H1 (cell line): ENCODE measurements around the gene SPEM1. TPM values are rescaled to one million over a fixed set of nuclear protein-coding genes. Genes with fewer than 3 reads are reported as not detected.

Experiments
- CTCF ChIA-PET: fragments of 300-600 bp; sonication (Branson Sonifier 250); formaldehyde crosslinking; loops from one replicate; lab custom pipeline; 2021; ENCODE audit not compliant: partially characterized antibody; lab: Charles Lee
- POLR2A ChIA-PET: fragments of 300-600 bp; sonication (Branson Sonifier 250); formaldehyde crosslinking; loops from one replicate; lab custom pipeline; 2021; ENCODE audit warnings: inconsistent platforms; ENCODE audit not compliant: partially characterized antibody; lab: Charles Lee
- DNase-seq, 2 experiments: peaks; one replicate each; pipeline versions ENCODE4 v3.0.0 to v3.0.0-alpha.2; 2010 to 2022; ENCODE audit warnings: low spot score in 2 of 2, low read depth in 1 of 2, mixed read lengths in 1 of 2
- FAIRE-seq: peaks from 2 replicates; lab custom pipeline; 2011; peaks lifted over from hg19 to GRCh38; lab: Jason Lieb, UNC
- H2AFZ ChIP-seq: 2 replicates; pipeline ENCODE4 v1.8.1; 2012; ENCODE audit warnings: low read length, inconsistent platforms
- H2AK5ac ChIP-seq: 2 replicates; pipeline ENCODE4 v1.6.1; 2013; ENCODE audit warnings: low read depth, low read length
- H2BK120ac ChIP-seq: replicated peaks from 2 replicates; pipeline ENCODE3; 2013; ENCODE audit warnings: low read depth, low read length, inconsistent platforms
- H2BK12ac ChIP-seq: 2 replicates; pipeline ENCODE4 v1.6.1; 2013; ENCODE audit warnings: low read depth, low read length
- H2BK15ac ChIP-seq: 2 replicates; pipeline ENCODE4 v1.6.1; 2013; ENCODE audit warnings: low read length
- H2BK20ac ChIP-seq: 2 replicates; pipeline ENCODE4 v1.6.1; 2013; ENCODE audit warnings: low read length
- H2BK5ac ChIP-seq: 2 replicates; pipeline ENCODE4 v1.6.1; 2013; ENCODE audit warnings: low read depth, low read length
- H3K14ac ChIP-seq: 2 replicates; pipeline ENCODE4 v1.6.1; 2013; ENCODE audit warnings: inconsistent platforms; ENCODE audit not compliant: insufficient read length
- H3K18ac ChIP-seq: 2 replicates; pipeline ENCODE4 v1.6.1; 2013; ENCODE audit warnings: low read length; ENCODE audit errors: extremely low read depth
- H3K23ac ChIP-seq: 2 replicates; pipeline ENCODE4 v1.6.1; 2013; ENCODE audit warnings: inconsistent platforms; ENCODE audit not compliant: insufficient read length
- H3K23me2 ChIP-seq: 2 replicates; pipeline ENCODE4 v1.6.1; 2013; ENCODE audit warnings: low read depth, low read length
- H3K27ac ChIP-seq: 2 replicates; pipeline ENCODE4 v1.6.1; 2011; ENCODE audit warnings: low read depth, low read length, inconsistent platforms
- H3K27me3 ChIP-seq, 4 experiments: replicated peaks in 1 of 4; 1 replicate in 1 of 4; 2 replicates in 3 of 4; pipeline versions ENCODE4 v1.6.1 to v1.8.1; 2011 to 2013; ENCODE audit warnings: low read length in 3 of 4, mild to moderate bottlenecking in 3 of 4, inconsistent platforms in 2 of 4, mixed read lengths in 2 of 4, moderate library complexity in 1 of 4; ENCODE audit not compliant: control insufficient read depth in 3 of 4, insufficient read depth in 3 of 4; ENCODE audit errors: extremely low read depth in 1 of 4
- H3K36me3 ChIP-seq, 4 experiments: 2 replicates each; pipeline versions ENCODE4 v1.6.1 to v1.8.1; 2011 to 2013; ENCODE audit warnings: mild to moderate bottlenecking in 4 of 4, low read length in 3 of 4, moderate library complexity in 2 of 4, control low read depth in 1 of 4, inconsistent platforms in 1 of 4; ENCODE audit not compliant: insufficient read depth in 4 of 4, control insufficient read depth in 2 of 4
- H3K4ac ChIP-seq: replicated peaks from 2 replicates; pipeline ENCODE3; 2013; ENCODE audit warnings: low read length, low read depth, mixed read lengths, inconsistent platforms; ENCODE audit not compliant: insufficient read length
- H3K4me1 ChIP-seq, 4 experiments: replicated peaks in 1 of 4; 1 replicate in 1 of 4; 2 replicates in 3 of 4; pipeline versions ENCODE4 v1.6.1 to v1.8.1; 2011 to 2013; ENCODE audit warnings: low read length in 3 of 4, inconsistent platforms in 2 of 4, mixed read lengths in 1 of 4; ENCODE audit not compliant: insufficient read depth in 4 of 4, control insufficient read depth in 3 of 4
- H3K4me2 ChIP-seq, 2 experiments: 2 replicates each; pipeline versions ENCODE4 v1.6.1 to v1.8.1; 2011 to 2013; ENCODE audit warnings: low read depth in 2 of 2, low read length in 2 of 2, control low read depth in 1 of 2, inconsistent platforms in 1 of 2, mild to moderate bottlenecking in 1 of 2; ENCODE audit not compliant: insufficient read depth in 1 of 2
- H3K4me3 ChIP-seq, 4 experiments: fragments of 200-600, 300-600 bp in 1 of 4; sonication (generic), shearing (Covaris generic), sonication (Bioruptor Twin) in 1 of 4; 2 replicates each; pipeline versions ENCODE4 v1.5.1 to v1.8.1; 2011 to 2016; ENCODE audit warnings: low read length in 4 of 4, low read depth in 3 of 4, control low read depth in 2 of 4, inconsistent platforms in 2 of 4, mild to moderate bottlenecking in 2 of 4, mixed read lengths in 1 of 4, moderate library complexity in 1 of 4; ENCODE audit not compliant: insufficient read depth in 2 of 4; ENCODE audit errors: extremely low read depth in 1 of 4
- H3K56ac ChIP-seq: replicated peaks from 2 replicates; pipeline ENCODE3; 2013; ENCODE audit warnings: low read depth, mild to moderate bottlenecking, mixed read lengths, low read length, inconsistent platforms; ENCODE audit not compliant: insufficient read length
- H3K79me1 ChIP-seq: 2 replicates; pipeline ENCODE4 v1.6.1; 2013; ENCODE audit warnings: low read depth, low read length, control low read depth
- H3K79me2 ChIP-seq, 2 experiments: 2 replicates each; pipeline versions ENCODE4 v1.6.1 to v1.8.1; 2012 to 2013; ENCODE audit warnings: low read length in 2 of 2, mild to moderate bottlenecking in 2 of 2, inconsistent platforms in 1 of 2; ENCODE audit not compliant: insufficient read depth in 2 of 2, control insufficient read depth in 1 of 2
- H3K9ac ChIP-seq, 4 experiments: replicated peaks in 1 of 4; 1 replicate in 1 of 4; 2 replicates in 3 of 4; pipeline versions ENCODE4 v1.6.1 to v1.8.1; 2011 to 2013; ENCODE audit warnings: low read depth in 3 of 4, low read length in 3 of 4, control low read depth in 2 of 4, mild to moderate bottlenecking in 2 of 4, moderate library complexity in 2 of 4, inconsistent platforms in 1 of 4; ENCODE audit errors: extremely low read depth in 1 of 4
- H3K9me3 ChIP-seq, 2 experiments: 2 replicates each; pipeline versions ENCODE4 v1.6.1 to v1.8.1; 2012 to 2013; ENCODE audit warnings: mild to moderate bottlenecking in 2 of 2, moderate library complexity in 2 of 2, control low read depth in 1 of 2, inconsistent platforms in 1 of 2, low read depth in 1 of 2, low read length in 1 of 2, mixed read lengths in 1 of 2; ENCODE audit not compliant: insufficient read depth in 2 of 2
- H4K20me1 ChIP-seq, 2 experiments: replicated peaks in 1 of 2; 2 replicates each; pipeline versions ENCODE3 to v1.8.1; 2011 to 2013; ENCODE audit warnings: inconsistent platforms in 2 of 2, low read length in 2 of 2, mild to moderate bottlenecking in 1 of 2; ENCODE audit not compliant: insufficient read depth in 2 of 2, control insufficient read depth in 1 of 2
- H4K5ac ChIP-seq: 2 replicates; pipeline ENCODE4 v1.6.1; 2013; ENCODE audit warnings: low read length, low read depth, mixed read lengths, inconsistent platforms; ENCODE audit not compliant: insufficient read length
- H4K8ac ChIP-seq: 2 replicates; pipeline ENCODE4 v1.8.0; 2013; ENCODE audit warnings: mild to moderate bottlenecking, moderate library complexity, low read length, inconsistent platforms; ENCODE audit not compliant: insufficient read depth; ENCODE audit errors: extremely low read depth
- H4K91ac ChIP-seq: replicated peaks from 2 replicates; pipeline ENCODE3; 2013; ENCODE audit warnings: low read length, mixed read lengths, inconsistent platforms; ENCODE audit not compliant: insufficient read length
- ASH2L ChIP-seq: fragments of 200-600, 300-600 bp; sonication (generic); IDR thresholded peaks from one replicate; pipeline ENCODE4 v1.7.1; 2017; ENCODE audit warnings: low read length
- BCL11A ChIP-seq, 2 experiments: IDR thresholded peaks; one replicate each; pipeline ENCODE4 v1.6.1; 2011; ENCODE audit warnings: low read depth in 2 of 2, low read length in 2 of 2, mild to moderate bottlenecking in 2 of 2
- JUND ChIP-seq: IDR thresholded peaks from 2 replicates; pipeline ENCODE4 v1.6.1; 2011; ENCODE audit warnings: mild to moderate bottlenecking, improper control_type of control experiment, low read length
- SRF ChIP-seq: IDR thresholded peaks from 2 replicates; pipeline ENCODE4 v1.6.1; 2011; ENCODE audit warnings: mild to moderate bottlenecking, low read depth, low read length, moderate library complexity
- WGBS, 2 experiments: shearing (Covaris generic) in 1 of 2; methylation state at CpG; one replicate each; pipeline versions ENCODE4 v1.1.6 to v1.1.7; 2013 to 2015; ENCODE audit warnings: low lambda C conversion rate in 2 of 2, mixed read lengths in 2 of 2, inconsistent platforms in 1 of 2, low coverage in 1 of 2, missing lambda C conversion rate in 1 of 2; ENCODE audit not compliant: insufficient replicate concordance in 2 of 2, insufficient coverage in 1 of 2, insufficient read length in 1 of 2; ENCODE audit errors: extremely low coverage in 1 of 2, missing lambda C conversion rate in 1 of 2; 5-methylcytosine and 5-hydroxymethylcytosine counted together
- polyA plus RNA-seq, 7 experiments: library from polyadenylated mRNA; depleted of rRNA in 3 of 7; stranded (reverse) in 5 of 7; unstranded in 2 of 7; fragments of >200 nt in 5 of 7; fragments of 200-250 nt in 2 of 7; gene quantifications; 1 replicate in 5 of 7; 2 replicates in 1 of 7; 4 replicates in 1 of 7; pipeline versions ENCODE4 v1.2.1 to v1.2.3, GENCODE V29; 2011 to 2013; ENCODE audit warnings: missing spikeins in 2 of 7, mixed read lengths in 2 of 7
- total RNA-seq: library from RNA; stranded (reverse); fragmentation: NEBNext Ultra II Directional; extraction: Animal tissue kit (Norgen Biotek cat#: 25700); gene quantifications from 2 replicates; pipeline ENCODE4 v1.2.1, GENCODE V29; 2021

SPEM1 gene
- total and polyA plus RNA-seq, 2 of the 8 experiments (the other 6 are each of a cell fraction or from before 2014, with no cell fraction given): not detected

DNA sequence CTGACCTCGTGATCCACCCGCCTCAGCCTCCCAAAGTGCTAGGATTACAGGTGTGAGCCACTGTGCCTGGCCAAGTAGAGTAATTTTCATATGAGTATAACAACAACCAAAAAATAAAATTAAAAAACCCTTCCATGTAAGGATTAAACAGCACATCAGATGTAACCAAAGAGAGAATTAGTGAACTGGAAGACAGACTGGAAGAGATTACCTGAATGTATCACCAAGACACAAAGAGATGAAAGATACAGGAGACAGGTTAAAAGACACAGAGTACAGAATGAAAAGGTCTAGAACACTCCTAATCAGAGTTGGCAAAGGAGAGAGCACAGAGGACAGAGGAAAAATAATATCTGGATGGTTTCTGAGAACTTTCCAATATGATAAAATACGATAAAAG is 41.0 kb upstream of the SPEM1 start:
- ChIA-PET POLR2A (no interaction called here), CTCF (no interaction called here)
- Histone ChIP-seq H3K4me3 (no peak overlapping the region), H3K27ac (no peak overlapping the region), H3K79me2 (no peaks in the 10 kb centered on the region), H2BK5ac (no peak overlapping the region), H3K36me3 (no peaks in the 10 kb centered on the region), H2BK120ac (no peak overlapping the region), H2BK15ac (no peak overlapping the region), H2AK5ac (no peak overlapping the region), H3K4me1 (peaks cover 0 to 13% (median 6%) of the 10 kb centered on the region in 4 experiments; a peak in 6 of 7 replicates), H4K91ac (no peak overlapping the region), H2BK20ac (no peak overlapping the region), H3K27me3 (peaks cover 0 to 39% (median 29%) of the 10 kb centered on the region in 4 experiments; a peak in 6 of 7 replicates), H3K4me2 (no peak overlapping the region), H2AFZ (no peak overlapping the region), H3K9me3 (peaks cover 0 to 7% of the 10 kb centered on the region in 2 experiments; a peak in 1 of 4 replicates), H3K79me1 (peaks cover 3% of the 10 kb centered on the region; the same call in 1 of the 2 replicates), H3K23ac (no peak overlapping the region), H4K5ac (no peak overlapping the region), H2BK12ac (no peak overlapping the region), H3K14ac (no peak overlapping the region), H4K8ac (no peak overlapping the region), H3K56ac (no peak overlapping the region), H3K18ac (no peak overlapping the region), H3K9ac (no peak overlapping the region), H4K20me1 (peaks cover 0 to 8% of the 10 kb centered on the region in 2 experiments), H3K4ac (no peak overlapping the region), H3K23me2 (peaks cover 7% of the 10 kb centered on the region; the same call in 1 of the 2 replicates)
- DNase-seq (no peak), FAIRE-seq (no peak)
- WGBS, 2 experiments: 95% methylated on average over 3 of the region's 3 CpGs; no CpG with 5 or more reads in 1 of the 2 experiments
- TF ChIP-seq ASH2L (no peak), SRF (no peak), BCL11A (IDR thresholded peaks at IDR 0.05; ENCODE audit: low read depth in 2 of 2, low read length in 2 of 2) (no peak), JUND (no peak)
